H1 (cell line): ENCODE measurements around the gene MYBPHL. TPM values are rescaled to one million over a fixed set of nuclear protein-coding genes. Genes with fewer than 3 reads are reported as not detected.

Source experiments
- CTCF ChIA-PET: fragments of 300-600 bp; sonication (Branson Sonifier 250); formaldehyde crosslinking; loops from one replicate; lab custom pipeline; 2021; ENCODE audit not compliant: partially characterized antibody; lab: Charles Lee
- POLR2A ChIA-PET: fragments of 300-600 bp; sonication (Branson Sonifier 250); formaldehyde crosslinking; loops from one replicate; lab custom pipeline; 2021; ENCODE audit warnings: inconsistent platforms; ENCODE audit not compliant: partially characterized antibody; lab: Charles Lee
- DNase-seq, 2 experiments: peaks; one replicate each; pipeline versions ENCODE4 v3.0.0 to v3.0.0-alpha.2; 2010 to 2022; ENCODE audit warnings: low spot score in 2 of 2, low read depth in 1 of 2, mixed read lengths in 1 of 2
- FAIRE-seq: peaks from 2 replicates; lab custom pipeline; 2011; peaks lifted over from hg19 to GRCh38; lab: Jason Lieb, UNC
- H2AFZ ChIP-seq: 2 replicates; pipeline ENCODE4 v1.8.1; 2012; ENCODE audit warnings: low read length, inconsistent platforms
- H2AK5ac ChIP-seq: 2 replicates; pipeline ENCODE4 v1.6.1; 2013; ENCODE audit warnings: low read depth, low read length
- H2BK120ac ChIP-seq: replicated peaks from 2 replicates; pipeline ENCODE3; 2013; ENCODE audit warnings: low read depth, low read length, inconsistent platforms
- H2BK12ac ChIP-seq: 2 replicates; pipeline ENCODE4 v1.6.1; 2013; ENCODE audit warnings: low read depth, low read length
- H2BK15ac ChIP-seq: 2 replicates; pipeline ENCODE4 v1.6.1; 2013; ENCODE audit warnings: low read length
- H2BK20ac ChIP-seq: 2 replicates; pipeline ENCODE4 v1.6.1; 2013; ENCODE audit warnings: low read length
- H2BK5ac ChIP-seq: 2 replicates; pipeline ENCODE4 v1.6.1; 2013; ENCODE audit warnings: low read depth, low read length
- H3K14ac ChIP-seq: 2 replicates; pipeline ENCODE4 v1.6.1; 2013; ENCODE audit warnings: inconsistent platforms; ENCODE audit not compliant: insufficient read length
- H3K18ac ChIP-seq: 2 replicates; pipeline ENCODE4 v1.6.1; 2013; ENCODE audit warnings: low read length; ENCODE audit errors: extremely low read depth
- H3K23ac ChIP-seq: 2 replicates; pipeline ENCODE4 v1.6.1; 2013; ENCODE audit warnings: inconsistent platforms; ENCODE audit not compliant: insufficient read length
- H3K23me2 ChIP-seq: 2 replicates; pipeline ENCODE4 v1.6.1; 2013; ENCODE audit warnings: low read depth, low read length
- H3K27ac ChIP-seq: 2 replicates; pipeline ENCODE4 v1.6.1; 2011; ENCODE audit warnings: low read depth, low read length, inconsistent platforms
- H3K27me3 ChIP-seq, 4 experiments: replicated peaks in 1 of 4; 1 replicate in 1 of 4; 2 replicates in 3 of 4; pipeline versions ENCODE4 v1.6.1 to v1.8.1; 2011 to 2013; ENCODE audit warnings: low read length in 3 of 4, mild to moderate bottlenecking in 3 of 4, inconsistent platforms in 2 of 4, mixed read lengths in 2 of 4, moderate library complexity in 1 of 4; ENCODE audit not compliant: control insufficient read depth in 3 of 4, insufficient read depth in 3 of 4; ENCODE audit errors: extremely low read depth in 1 of 4
- H3K36me3 ChIP-seq, 4 experiments: 2 replicates each; pipeline versions ENCODE4 v1.6.1 to v1.8.1; 2011 to 2013; ENCODE audit warnings: mild to moderate bottlenecking in 4 of 4, low read length in 3 of 4, moderate library complexity in 2 of 4, control low read depth in 1 of 4, inconsistent platforms in 1 of 4; ENCODE audit not compliant: insufficient read depth in 4 of 4, control insufficient read depth in 2 of 4
- H3K4ac ChIP-seq: replicated peaks from 2 replicates; pipeline ENCODE3; 2013; ENCODE audit warnings: low read length, low read depth, mixed read lengths, inconsistent platforms; ENCODE audit not compliant: insufficient read length
- H3K4me1 ChIP-seq, 4 experiments: replicated peaks in 1 of 4; 1 replicate in 1 of 4; 2 replicates in 3 of 4; pipeline versions ENCODE4 v1.6.1 to v1.8.1; 2011 to 2013; ENCODE audit warnings: low read length in 3 of 4, inconsistent platforms in 2 of 4, mixed read lengths in 1 of 4; ENCODE audit not compliant: insufficient read depth in 4 of 4, control insufficient read depth in 3 of 4
- H3K4me2 ChIP-seq, 2 experiments: 2 replicates each; pipeline versions ENCODE4 v1.6.1 to v1.8.1; 2011 to 2013; ENCODE audit warnings: low read depth in 2 of 2, low read length in 2 of 2, control low read depth in 1 of 2, inconsistent platforms in 1 of 2, mild to moderate bottlenecking in 1 of 2; ENCODE audit not compliant: insufficient read depth in 1 of 2
- H3K4me3 ChIP-seq, 4 experiments: fragments of 200-600, 300-600 bp in 1 of 4; sonication (generic), shearing (Covaris generic), sonication (Bioruptor Twin) in 1 of 4; 2 replicates each; pipeline versions ENCODE4 v1.5.1 to v1.8.1; 2011 to 2016; ENCODE audit warnings: low read length in 4 of 4, low read depth in 3 of 4, control low read depth in 2 of 4, inconsistent platforms in 2 of 4, mild to moderate bottlenecking in 2 of 4, mixed read lengths in 1 of 4, moderate library complexity in 1 of 4; ENCODE audit not compliant: insufficient read depth in 2 of 4; ENCODE audit errors: extremely low read depth in 1 of 4
- H3K56ac ChIP-seq: replicated peaks from 2 replicates; pipeline ENCODE3; 2013; ENCODE audit warnings: low read depth, mild to moderate bottlenecking, mixed read lengths, low read length, inconsistent platforms; ENCODE audit not compliant: insufficient read length
- H3K79me1 ChIP-seq: 2 replicates; pipeline ENCODE4 v1.6.1; 2013; ENCODE audit warnings: low read depth, low read length, control low read depth
- H3K79me2 ChIP-seq, 2 experiments: 2 replicates each; pipeline versions ENCODE4 v1.6.1 to v1.8.1; 2012 to 2013; ENCODE audit warnings: low read length in 2 of 2, mild to moderate bottlenecking in 2 of 2, inconsistent platforms in 1 of 2; ENCODE audit not compliant: insufficient read depth in 2 of 2, control insufficient read depth in 1 of 2
- H3K9ac ChIP-seq, 4 experiments: replicated peaks in 1 of 4; 1 replicate in 1 of 4; 2 replicates in 3 of 4; pipeline versions ENCODE4 v1.6.1 to v1.8.1; 2011 to 2013; ENCODE audit warnings: low read depth in 3 of 4, low read length in 3 of 4, control low read depth in 2 of 4, mild to moderate bottlenecking in 2 of 4, moderate library complexity in 2 of 4, inconsistent platforms in 1 of 4; ENCODE audit errors: extremely low read depth in 1 of 4
- H3K9me3 ChIP-seq, 2 experiments: 2 replicates each; pipeline versions ENCODE4 v1.6.1 to v1.8.1; 2012 to 2013; ENCODE audit warnings: mild to moderate bottlenecking in 2 of 2, moderate library complexity in 2 of 2, control low read depth in 1 of 2, inconsistent platforms in 1 of 2, low read depth in 1 of 2, low read length in 1 of 2, mixed read lengths in 1 of 2; ENCODE audit not compliant: insufficient read depth in 2 of 2
- H4K20me1 ChIP-seq, 2 experiments: replicated peaks in 1 of 2; 2 replicates each; pipeline versions ENCODE3 to v1.8.1; 2011 to 2013; ENCODE audit warnings: inconsistent platforms in 2 of 2, low read length in 2 of 2, mild to moderate bottlenecking in 1 of 2; ENCODE audit not compliant: insufficient read depth in 2 of 2, control insufficient read depth in 1 of 2
- H4K5ac ChIP-seq: 2 replicates; pipeline ENCODE4 v1.6.1; 2013; ENCODE audit warnings: low read length, low read depth, mixed read lengths, inconsistent platforms; ENCODE audit not compliant: insufficient read length
- H4K8ac ChIP-seq: 2 replicates; pipeline ENCODE4 v1.8.0; 2013; ENCODE audit warnings: mild to moderate bottlenecking, moderate library complexity, low read length, inconsistent platforms; ENCODE audit not compliant: insufficient read depth; ENCODE audit errors: extremely low read depth
- H4K91ac ChIP-seq: replicated peaks from 2 replicates; pipeline ENCODE3; 2013; ENCODE audit warnings: low read length, mixed read lengths, inconsistent platforms; ENCODE audit not compliant: insufficient read length
- ASH2L ChIP-seq: fragments of 200-600, 300-600 bp; sonication (generic); IDR thresholded peaks from one replicate; pipeline ENCODE4 v1.7.1; 2017; ENCODE audit warnings: low read length
- BRCA1 ChIP-seq: IDR thresholded peaks from 2 replicates; pipeline ENCODE4 v1.6.1; 2012; ENCODE audit warnings: low read depth, low read length, improper control_type of control experiment
- CBX8 ChIP-seq: fragments of 300-800, 300-1000 bp; sonication (generic); IDR thresholded peaks from 2 replicates; pipeline ENCODE4 v1.7.1; 2016; ENCODE audit warnings: low read depth, low read length, borderline replicate concordance
- CEBPB ChIP-seq: IDR thresholded peaks from 2 replicates; pipeline ENCODE4 v1.6.1; 2012; ENCODE audit warnings: low read depth, low read length
- PHF8 ChIP-seq: fragments of 200-600 bp; sonication (generic); conservative IDR thresholded peaks from 2 replicates; pipeline ENCODE4 v1.7.1; 2012; ENCODE audit warnings: low read depth, mild to moderate bottlenecking, inconsistent platforms, low read length, moderate library complexity
- POLR2A ChIP-seq, 2 experiments: IDR thresholded peaks; 1 replicate in 1 of 2; 2 replicates in 1 of 2; pipeline ENCODE4 v1.6.1; 2011; ENCODE audit warnings: low read depth in 2 of 2, low read length in 2 of 2, mild to moderate bottlenecking in 2 of 2; ENCODE audit errors: control extremely low read depth in 1 of 2
- RFX5 ChIP-seq: IDR thresholded peaks from 2 replicates; pipeline ENCODE4 v1.6.1; 2011; ENCODE audit warnings: low read depth, low read length, improper control_type of control experiment, borderline replicate concordance
- WGBS, 2 experiments: shearing (Covaris generic) in 1 of 2; methylation state at CpG; one replicate each; pipeline versions ENCODE4 v1.1.6 to v1.1.7; 2013 to 2015; ENCODE audit warnings: low lambda C conversion rate in 2 of 2, mixed read lengths in 2 of 2, inconsistent platforms in 1 of 2, low coverage in 1 of 2, missing lambda C conversion rate in 1 of 2; ENCODE audit not compliant: insufficient replicate concordance in 2 of 2, insufficient coverage in 1 of 2, insufficient read length in 1 of 2; ENCODE audit errors: extremely low coverage in 1 of 2, missing lambda C conversion rate in 1 of 2; 5-methylcytosine and 5-hydroxymethylcytosine counted together
- polyA plus RNA-seq, 7 experiments: library from polyadenylated mRNA; depleted of rRNA in 3 of 7; stranded (reverse) in 5 of 7; unstranded in 2 of 7; fragments of >200 nt in 5 of 7; fragments of 200-250 nt in 2 of 7; gene quantifications; 1 replicate in 5 of 7; 2 replicates in 1 of 7; 4 replicates in 1 of 7; pipeline versions ENCODE4 v1.2.1 to v1.2.3, GENCODE V29; 2011 to 2013; ENCODE audit warnings: missing spikeins in 2 of 7, mixed read lengths in 2 of 7
- total RNA-seq: library from RNA; stranded (reverse); fragmentation: NEBNext Ultra II Directional; extraction: Animal tissue kit (Norgen Biotek cat#: 25700); gene quantifications from 2 replicates; pipeline ENCODE4 v1.2.1, GENCODE V29; 2021
- TF ChIP-seq, protein P1 (sequence below), 3 experiments: IDR thresholded peaks; 1 replicate in 2 of 3; 2 replicates in 1 of 3; pipeline versions ENCODE4 v1.5.1 to v1.6.1; 2011; ENCODE audit warnings: low read length in 3 of 3, mild to moderate bottlenecking in 3 of 3, inconsistent platforms in 2 of 3, low read depth in 1 of 3, moderate library complexity in 1 of 3; ENCODE audit not compliant: insufficient read depth in 1 of 3; ENCODE audit errors: control extremely low read depth in 1 of 3
- TF ChIP-seq, protein P2 (sequence below): IDR thresholded peaks from 2 replicates; pipeline ENCODE4 v1.6.1; 2011; ENCODE audit warnings: low read depth, mild to moderate bottlenecking, low read length; ENCODE audit not compliant: insufficient read depth

MYBPHL gene
- total and polyA plus RNA-seq, 2 of the 8 experiments (the other 6 are each of a cell fraction or from before 2014, with no cell fraction given) = 0.24 to 0.30 TPM

DNA sequence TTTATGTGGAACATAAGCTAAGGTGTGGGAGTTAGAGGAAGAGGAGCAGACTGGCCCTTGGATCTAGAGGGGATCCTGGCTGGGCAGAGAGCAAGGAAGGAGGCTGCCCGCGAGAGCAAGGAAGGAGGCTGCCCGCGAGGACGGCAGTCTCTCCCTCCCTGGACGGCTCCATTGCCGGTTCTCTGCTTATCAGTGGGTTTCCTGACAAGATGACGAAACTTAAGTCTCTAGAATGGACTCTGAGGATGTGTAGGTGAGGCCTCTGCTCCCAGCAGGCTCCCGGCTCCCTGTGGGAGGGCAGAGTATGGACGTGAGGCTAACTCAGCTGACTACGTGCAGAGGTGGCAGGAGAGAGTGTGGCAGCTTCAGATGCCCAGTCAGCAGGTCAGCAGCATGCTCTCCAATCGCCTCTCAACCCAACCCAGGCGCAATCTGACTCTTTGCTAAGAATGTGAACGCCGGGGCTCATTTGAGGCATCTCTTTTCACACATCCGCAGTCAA lies 6.1 kb downstream of the MYBPHL start:
- Histone ChIP-seq H3K36me3 (no peaks in the 10 kb centered on the region), H2BK20ac (no peak overlapping the region), H3K56ac (no peak overlapping the region), H3K23ac (no peak overlapping the region), H3K79me2 (no peaks in the 10 kb centered on the region), H3K4ac (no peak overlapping the region), H3K14ac (no peak overlapping the region), H2AFZ (peak overlapping the region; percentile 89; the same call in 1 of the 2 replicates), H3K4me1 (peaks cover 0 to 4% (median 0%) of the 10 kb centered on the region in 4 experiments; a peak in 1 of 7 replicates), H2AK5ac (no peak overlapping the region), H3K27me3 (no peaks in the 10 kb centered on the region; a peak in 1 of 7 replicates), H3K9ac (no peak overlapping the region), H2BK12ac (no peak overlapping the region), H3K18ac (no peak overlapping the region), H3K27ac (no peak overlapping the region), H4K20me1 (peaks cover 0 to 2% of the 10 kb centered on the region in 2 experiments), H3K23me2 (peaks cover 3% of the 10 kb centered on the region; the same call in 1 of the 2 replicates), H3K79me1 (no peaks in the 10 kb centered on the region), H2BK120ac (no peak overlapping the region), H2BK15ac (no peak overlapping the region), H3K9me3 (no peaks in the 10 kb centered on the region), H3K4me2 (no peak overlapping the region), H4K5ac (no peak overlapping the region), H2BK5ac (no peak overlapping the region), H4K8ac (no peak overlapping the region), H4K91ac (no peak overlapping the region), H3K4me3 (no peak overlapping the region)
- ChIA-PET POLR2A (interaction anchor here (1.4 kb wide), 1 partner anchor 18 kb away, joined by 4 read pairs; the partner anchor contains the start of gene PSRC1), CTCF (interaction anchor here (0.7 kb wide), 1 partner anchor 32 kb away, joined by 3 read pairs; no protein-coding TSS in a partner anchor)
- no peak for DNase-seq
- 81% methylated on average over 12 of the region's 16 CpGs; no CpG with 5 or more reads in 1 of the 2 experiments for WGBS, 2 experiments
- no peak for FAIRE-seq
- TF ChIP-seq RFX5 = no peak
- TF ChIP-seq, protein P1, sequence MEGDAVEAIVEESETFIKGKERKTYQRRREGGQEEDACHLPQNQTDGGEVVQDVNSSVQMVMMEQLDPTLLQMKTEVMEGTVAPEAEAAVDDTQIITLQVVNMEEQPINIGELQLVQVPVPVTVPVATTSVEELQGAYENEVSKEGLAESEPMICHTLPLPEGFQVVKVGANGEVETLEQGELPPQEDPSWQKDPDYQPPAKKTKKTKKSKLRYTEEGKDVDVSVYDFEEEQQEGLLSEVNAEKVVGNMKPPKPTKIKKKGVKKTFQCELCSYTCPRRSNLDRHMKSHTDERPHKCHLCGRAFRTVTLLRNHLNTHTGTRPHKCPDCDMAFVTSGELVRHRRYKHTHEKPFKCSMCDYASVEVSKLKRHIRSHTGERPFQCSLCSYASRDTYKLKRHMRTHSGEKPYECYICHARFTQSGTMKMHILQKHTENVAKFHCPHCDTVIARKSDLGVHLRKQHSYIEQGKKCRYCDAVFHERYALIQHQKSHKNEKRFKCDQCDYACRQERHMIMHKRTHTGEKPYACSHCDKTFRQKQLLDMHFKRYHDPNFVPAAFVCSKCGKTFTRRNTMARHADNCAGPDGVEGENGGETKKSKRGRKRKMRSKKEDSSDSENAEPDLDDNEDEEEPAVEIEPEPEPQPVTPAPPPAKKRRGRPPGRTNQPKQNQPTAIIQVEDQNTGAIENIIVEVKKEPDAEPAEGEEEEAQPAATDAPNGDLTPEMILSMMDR (IDR thresholded peaks at IDR 0.05; ENCODE audit: control extremely low read depth in 1 of 3, insufficient read depth in 1 of 3, low read depth in 1 of 3, low read length in 3 of 3) = no peak
- no peak for TF ChIP-seq CBX8
- TF ChIP-seq POLR2A (IDR thresholded peaks at IDR 0.05; ENCODE audit: control extremely low read depth in 1 of 2, low read depth in 2 of 2, low read length in 2 of 2) = no peak
- TF ChIP-seq BRCA1 = no peak
- no peak for TF ChIP-seq ASH2L
- TF ChIP-seq, protein P2, sequence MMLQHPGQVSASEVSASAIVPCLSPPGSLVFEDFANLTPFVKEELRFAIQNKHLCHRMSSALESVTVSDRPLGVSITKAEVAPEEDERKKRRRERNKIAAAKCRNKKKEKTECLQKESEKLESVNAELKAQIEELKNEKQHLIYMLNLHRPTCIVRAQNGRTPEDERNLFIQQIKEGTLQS = no peak
- TF ChIP-seq PHF8 = no peak
- TF ChIP-seq CEBPB = no peak
